GM21825 (cell line): Measurements from ENCODE around the gene SUPT6H.

Experiments used
- ATAC-seq: cut with Tn5 transposase; IDR thresholded peaks from one replicate; pipeline ENCODE4 v1.9.1; 2021; ENCODE audit warnings: mild to moderate bottlenecking, moderate library complexity; ENCODE audit not compliant: unreplicated experiment

SUPT6H gene

GRCh38 chr17:28747801-28748750, 86.1 kb downstream of the SUPT6H start:
- no peak for ATAC-seq

GRCh38 chr17:28748852-28749515, 87.0 kb downstream of the SUPT6H start:
- ATAC-seq = no peak

- ATAC-seq = no peak
Observed at GRCh38 chr17:28749516-28750177, 87.6 kb downstream of the SUPT6H start.

DNA sequence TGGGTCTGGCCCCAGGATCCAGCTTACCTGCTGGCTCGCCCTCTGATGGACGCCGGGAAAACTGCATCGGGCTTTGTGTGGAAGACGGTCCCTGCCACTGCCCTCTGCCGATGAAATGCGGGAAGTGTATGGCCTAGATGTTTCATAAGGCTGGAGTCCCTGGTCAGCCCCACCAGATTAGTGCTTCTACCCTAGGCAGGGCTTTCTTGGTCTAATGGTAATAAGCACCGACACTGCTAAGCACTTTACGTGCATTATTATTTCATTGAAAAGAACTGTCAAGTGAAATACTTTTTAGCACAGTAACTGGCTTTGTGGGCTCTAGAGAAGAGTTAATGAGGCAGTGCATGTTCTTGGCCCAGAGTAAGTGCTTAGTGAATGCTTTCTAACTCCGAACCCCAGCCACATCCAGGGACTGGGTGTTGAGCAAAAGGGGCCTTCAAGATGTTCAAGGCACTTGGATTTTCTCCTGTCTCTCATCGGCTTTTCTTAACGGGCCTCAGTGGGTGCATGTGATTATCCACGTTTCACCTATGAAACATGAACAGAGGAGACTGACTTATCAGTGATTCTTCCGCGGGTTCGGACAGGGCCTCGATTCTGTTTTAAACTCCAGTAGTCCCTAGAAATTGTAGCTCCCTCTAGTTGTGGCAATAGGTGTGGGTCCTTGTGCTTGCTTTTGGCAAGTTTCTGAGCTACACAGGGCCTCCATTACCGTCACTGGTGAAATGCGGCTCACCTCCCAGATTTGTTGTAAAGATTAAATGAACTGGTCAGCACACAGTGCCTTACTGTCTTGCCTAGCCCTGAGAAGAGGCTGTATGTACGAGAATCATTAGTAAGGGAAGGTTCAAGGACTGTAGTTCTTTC, 88.4 kb downstream of the SUPT6H start:
- peak; percentile 53 for ATAC-seq

- ATAC-seq = no peak
Observed at GRCh38 chr17:28751600-28752366, 89.8 kb downstream of the SUPT6H start.
